Stimulated activated CD4-positive, alpha-beta T cell treated with anti-CD3 and anti-CD28 coated beads, Interleukin-2, amount 100 ng/mL, for 48 hours (primary cell): ENCODE results near the gene KLHL18.
"Not testable (repeated sequence)": the region's sequence is repeated elsewhere in the genome, so short reads cannot be mapped to it uniquely, and the experiment has no call there.

Experiments
- DNase-seq, 2 donors: peaks; one replicate each; pipeline ENCODE4 v3.0.0-alpha.2; 2020

KLHL18 gene

DNA sequence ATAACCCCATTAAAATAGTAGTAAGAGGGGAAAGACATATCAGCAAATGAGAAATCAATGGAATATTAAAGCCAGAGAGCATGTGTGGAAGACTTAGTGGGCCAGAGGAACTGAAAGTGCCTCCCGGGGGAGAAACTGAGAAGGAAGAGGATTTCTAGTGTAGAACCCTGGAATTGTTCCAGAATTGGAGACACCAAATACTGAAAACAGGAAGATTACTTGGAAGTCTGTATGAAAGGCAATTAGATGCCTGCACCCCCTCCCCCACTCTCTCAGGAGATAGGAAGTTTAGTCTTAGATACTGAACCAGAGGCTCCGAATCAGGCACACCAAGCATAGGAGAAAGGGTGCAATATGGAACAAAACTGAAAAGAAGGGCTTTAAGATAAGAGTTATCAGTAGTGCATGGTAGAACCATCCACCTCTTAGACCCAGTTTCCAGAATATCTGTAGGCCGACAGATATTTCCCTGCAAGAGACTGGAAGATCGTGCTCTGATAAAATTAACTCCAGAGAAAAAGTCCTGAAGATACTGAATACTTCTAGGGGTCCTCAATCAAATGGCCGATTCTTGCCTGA is 32.4 kb downstream of the KLHL18 start:
- DNase-seq: no peak

DNA sequence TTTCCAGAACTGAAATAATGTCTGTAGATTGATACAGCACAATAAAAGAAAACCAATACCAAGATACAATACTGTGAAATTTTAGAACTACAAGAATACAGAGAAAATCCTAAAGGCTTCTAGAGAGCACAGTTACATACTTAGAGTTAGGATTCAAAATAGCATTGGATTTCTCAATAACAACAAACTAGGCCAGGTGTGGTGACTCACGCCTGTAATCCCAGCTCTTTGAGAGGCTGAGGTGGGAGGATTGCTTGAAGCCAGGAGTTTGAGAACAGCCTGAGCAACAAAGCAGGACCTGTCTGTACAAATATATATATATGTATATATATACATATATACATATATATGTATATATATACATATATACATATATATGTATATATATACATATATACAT is 33.4 kb downstream of the KLHL18 start:
- not testable (repeated sequence) for DNase-seq

DNA sequence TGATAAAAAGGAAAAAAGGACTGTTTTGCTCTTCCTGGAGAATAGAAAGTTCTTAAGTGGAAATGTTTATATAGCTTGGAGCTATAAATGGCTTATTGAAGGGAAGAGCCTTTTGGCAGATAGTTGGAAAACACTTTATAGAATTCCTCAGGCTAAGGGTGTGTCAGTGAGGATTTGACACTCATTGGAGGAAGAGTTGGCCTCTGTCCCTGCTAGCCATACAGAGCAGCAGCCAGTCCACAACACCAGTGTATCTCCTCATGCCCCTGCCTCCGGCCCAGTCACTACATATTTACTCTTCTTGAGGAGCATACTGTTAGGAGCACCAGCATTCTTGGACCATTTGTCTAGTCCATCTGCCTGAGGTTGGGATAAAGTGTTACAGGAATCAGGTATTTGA is 36.2 kb downstream of the KLHL18 start:
- DNase-seq: no peak

DNA sequence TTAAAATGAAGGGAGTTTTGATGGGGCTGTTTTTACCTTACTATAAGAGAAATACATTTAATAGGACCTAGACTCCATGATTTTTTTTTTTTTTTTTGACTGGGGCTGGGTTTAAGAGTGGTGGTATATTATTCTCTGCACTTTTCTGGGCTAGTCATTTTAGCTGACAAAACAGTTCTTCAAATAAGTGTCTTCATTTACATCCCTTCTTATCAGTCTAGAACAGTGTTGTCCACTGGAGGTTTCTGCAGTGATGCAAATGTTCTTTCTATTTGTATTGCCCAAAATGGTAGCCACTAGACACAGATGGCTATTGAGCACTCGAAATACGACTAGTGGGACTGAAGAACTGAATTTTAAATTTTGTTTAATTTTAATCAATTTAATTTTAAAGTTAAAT is 37.2 kb downstream of the KLHL18 start:
- DNase-seq: no peak

DNA sequence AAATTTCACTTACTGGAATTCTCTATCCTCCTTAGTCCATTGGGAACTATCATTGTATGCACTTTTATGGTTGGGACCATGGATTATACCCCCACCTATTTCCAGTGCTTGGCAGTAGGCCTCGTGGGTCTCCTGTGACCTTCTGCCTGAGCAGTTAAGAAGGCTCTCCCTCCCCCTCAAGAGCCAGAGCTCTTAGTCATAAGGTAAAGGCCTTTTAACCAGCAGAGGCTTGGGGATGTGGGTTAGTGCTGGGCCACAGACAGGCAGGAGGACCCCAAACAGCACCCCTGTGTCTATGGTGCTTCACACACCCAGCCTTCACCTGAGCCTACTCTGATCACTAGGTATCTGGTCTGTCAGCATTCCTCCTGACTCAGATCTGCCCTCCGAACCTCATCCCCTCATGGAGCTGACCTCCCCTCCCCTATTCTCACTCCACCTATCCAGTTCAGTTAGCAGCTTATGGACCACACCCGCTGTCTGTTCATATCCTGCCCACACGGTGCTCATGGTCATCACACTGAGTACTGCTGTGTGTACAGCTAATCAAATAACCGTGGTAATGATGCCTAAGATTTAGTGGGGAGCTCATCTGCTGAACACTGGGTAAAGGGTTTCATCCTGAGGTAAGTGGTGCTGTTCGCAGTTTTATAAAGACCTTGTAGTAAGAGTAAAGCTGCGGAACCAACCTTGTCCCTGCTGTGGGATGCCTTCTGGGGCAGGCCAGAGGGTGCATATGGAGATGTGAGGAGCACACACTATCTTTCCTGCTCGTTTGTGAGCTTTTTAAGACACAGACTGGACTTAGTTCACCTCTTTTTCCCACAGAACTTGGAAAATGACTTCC is 40.9 kb downstream of the KLHL18 start:
- no peak for DNase-seq

DNA sequence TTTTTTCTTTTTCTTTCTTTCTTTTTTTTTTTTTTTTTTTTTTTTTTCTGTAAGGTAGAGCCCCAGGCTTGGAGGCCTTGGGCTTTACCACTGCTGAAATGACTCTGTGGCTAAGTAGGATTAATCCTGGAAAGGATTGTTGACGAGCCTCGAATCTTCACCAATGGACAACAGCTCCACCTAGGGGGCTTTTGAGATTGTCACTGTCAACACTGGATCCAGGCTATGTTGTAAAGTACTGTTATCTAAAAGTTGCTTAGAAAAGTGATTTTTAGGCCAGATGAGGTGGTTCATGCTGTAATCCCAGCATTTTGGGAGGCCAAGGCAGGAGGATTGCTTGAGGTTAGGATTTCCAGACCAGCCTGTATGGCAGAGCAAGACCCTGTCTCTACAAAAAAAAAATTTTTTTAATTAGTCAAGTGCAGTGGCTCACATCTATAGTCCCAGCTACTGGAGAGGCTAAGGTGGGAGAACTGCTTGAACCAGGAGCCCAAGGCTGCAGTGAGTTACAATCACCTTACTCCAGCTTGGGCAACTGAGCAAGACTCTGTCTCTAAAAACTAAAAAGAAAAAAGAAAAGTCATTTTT is 41.6 kb downstream of the KLHL18 start:
- peak; percentile 37 to 43 for DNase-seq

DNA sequence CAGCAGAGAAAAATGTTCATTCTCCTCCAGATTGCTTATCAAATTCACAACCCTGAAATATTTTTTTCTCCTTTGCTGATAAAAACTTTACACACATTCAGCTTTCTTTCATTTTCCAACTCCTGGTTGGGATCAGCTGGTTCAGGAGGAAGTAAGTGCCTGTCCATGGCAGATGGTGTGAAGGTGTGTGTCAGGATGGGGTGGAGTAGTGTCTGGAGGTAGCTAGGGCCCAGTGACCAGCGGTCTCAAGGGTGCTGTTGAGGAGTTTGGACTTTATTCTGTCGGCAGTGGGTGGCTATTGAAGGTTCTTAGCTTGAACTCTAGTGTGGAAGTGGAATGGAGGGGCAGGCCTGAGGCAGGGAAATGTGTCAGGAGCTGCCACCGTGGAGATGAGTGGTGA is 51.2 kb downstream of the KLHL18 start:
- no peak for DNase-seq

DNA sequence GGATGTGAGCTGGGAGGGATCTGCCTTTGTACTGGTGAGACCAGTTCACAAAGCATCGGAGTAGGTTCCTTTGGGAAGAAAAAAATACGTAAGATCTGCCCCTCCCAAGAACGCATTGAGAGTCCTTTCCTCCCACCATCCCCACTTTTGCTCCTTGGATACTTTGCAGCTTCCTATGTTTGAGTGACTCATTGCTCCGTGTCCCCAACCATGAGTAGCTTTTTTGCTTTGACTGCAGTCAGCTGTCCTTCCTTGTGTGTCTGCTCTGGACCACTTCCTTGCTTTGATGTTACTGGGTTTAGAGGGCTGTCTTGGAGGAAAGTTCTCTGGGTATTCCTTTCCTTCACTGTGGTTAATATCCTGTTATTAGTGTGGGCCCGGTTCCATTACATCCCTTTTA is 54.9 kb downstream of the KLHL18 start:
- DNase-seq: no peak

DNA sequence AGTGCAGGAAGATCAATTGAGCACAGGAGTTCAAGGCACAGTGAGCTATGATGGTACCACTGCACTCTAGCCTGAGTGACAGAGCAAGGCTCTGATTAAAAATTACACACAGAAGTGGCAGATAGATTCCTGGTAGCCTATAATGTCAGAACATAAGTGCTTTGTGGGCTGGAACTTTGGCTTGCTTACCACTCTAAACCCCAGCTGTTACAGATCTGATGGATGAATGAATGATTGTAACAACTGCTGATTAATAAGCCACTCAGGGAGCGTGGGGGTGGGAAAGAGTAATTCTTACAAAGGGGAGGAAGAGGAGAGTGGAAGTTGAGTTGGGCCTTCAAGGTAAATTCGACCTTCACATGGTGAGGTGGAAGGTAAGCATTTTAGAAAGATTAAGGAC is 57.2 kb downstream of the KLHL18 start:
- DNase-seq: no peak

DNA sequence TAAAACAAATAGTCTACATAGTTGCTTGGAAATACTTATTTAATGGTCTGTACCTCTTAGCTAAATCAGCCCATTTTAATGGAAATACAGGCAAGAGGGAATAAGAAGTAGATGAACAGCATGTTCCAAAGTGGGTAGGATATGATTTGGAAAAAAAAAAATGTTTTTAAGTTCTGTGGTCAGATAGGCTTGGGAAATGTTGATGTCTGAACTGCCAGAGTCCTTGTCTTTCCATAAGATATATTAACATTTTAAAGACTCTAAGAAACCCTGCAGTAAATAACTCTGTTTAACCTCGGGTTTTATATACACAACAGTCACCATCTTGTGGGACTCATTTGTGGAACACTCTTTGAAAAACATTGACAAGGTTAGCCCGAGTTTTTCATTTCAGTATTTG is 58.1 kb downstream of the KLHL18 start:
- no peak for DNase-seq

DNA sequence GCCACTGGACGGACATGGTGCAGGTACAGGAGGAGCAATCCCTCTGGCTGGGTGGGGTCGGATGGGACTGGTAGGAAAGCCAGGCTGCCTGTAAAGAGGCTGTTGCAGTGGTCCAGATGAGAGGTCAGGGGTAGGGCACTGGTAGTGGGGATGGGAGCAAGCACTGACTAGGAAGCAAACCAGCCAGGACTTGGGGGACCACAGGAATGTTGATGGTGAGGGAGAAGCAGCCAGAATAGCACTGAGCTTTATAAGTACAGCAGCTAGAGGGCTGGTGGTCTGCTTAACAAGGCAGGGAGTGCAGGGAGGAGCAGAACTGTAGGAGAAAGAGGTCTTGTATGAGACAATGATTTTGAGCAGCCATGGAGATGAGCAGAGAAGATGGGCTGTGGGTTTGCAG is 59.4 kb downstream of the KLHL18 start:
- DNase-seq: no peak

DNA sequence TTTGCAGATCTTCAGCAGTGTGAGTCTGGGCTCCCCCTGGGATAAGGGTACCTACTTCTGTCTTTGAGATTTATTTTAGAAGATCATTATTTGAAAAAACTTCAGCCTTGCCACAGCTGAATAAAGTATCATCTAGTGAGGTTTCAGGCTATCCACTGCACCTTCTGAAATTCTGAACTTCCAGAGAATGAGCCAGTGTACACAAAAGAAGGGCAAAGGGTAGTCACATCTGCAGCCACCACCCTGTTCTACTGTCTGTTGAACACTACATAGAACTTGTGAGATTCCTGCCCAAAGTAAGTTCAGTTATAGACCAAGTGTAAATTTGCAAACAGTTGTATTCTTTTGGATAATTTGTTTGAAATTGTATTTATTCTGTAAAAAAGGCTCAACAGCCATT is 60.1 kb downstream of the KLHL18 start:
- DNase-seq: no peak

DNA sequence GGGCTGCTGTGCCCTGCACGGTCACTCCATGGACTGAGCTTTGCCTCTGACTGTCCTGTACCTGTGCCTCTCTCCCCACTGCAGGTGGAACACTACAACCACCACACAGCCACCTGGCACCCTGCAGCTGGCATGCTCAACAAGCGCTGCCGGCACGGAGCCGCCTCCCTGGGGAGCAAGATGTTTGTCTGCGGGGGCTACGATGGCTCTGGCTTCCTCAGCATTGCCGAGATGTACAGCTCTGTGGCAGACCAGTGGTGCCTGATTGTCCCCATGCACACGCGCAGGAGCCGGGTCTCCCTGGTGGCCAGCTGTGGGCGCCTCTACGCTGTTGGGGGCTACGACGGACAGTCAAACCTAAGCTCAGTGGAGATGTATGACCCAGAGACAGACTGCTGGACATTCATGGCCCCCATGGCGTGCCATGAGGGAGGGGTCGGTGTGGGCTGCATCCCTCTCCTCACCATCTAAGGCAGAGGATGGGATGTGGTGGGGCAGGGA is 60.8 kb downstream of the KLHL18 start:
- DNase-seq: no peak

DNA sequence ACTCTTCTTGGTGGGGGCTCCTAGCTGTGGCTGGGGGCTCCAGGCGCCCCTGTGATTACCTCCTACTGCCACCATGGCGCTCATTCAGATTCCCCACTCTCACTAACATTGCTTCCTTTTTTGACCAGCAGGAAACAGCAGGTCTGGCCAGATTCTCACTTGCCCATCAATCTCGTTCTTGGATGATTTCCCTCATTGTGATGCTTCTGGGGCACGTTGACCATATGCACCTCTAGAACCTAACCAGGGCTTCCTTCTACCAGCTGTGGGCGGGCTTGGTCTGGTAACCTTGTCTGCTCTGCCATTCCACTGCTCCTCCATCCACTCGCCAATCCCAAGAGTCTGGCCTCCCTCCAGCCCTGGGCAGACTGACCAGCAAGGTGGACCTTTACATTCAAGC is 62.2 kb downstream of the KLHL18 start:
- DNase-seq: no peak

DNA sequence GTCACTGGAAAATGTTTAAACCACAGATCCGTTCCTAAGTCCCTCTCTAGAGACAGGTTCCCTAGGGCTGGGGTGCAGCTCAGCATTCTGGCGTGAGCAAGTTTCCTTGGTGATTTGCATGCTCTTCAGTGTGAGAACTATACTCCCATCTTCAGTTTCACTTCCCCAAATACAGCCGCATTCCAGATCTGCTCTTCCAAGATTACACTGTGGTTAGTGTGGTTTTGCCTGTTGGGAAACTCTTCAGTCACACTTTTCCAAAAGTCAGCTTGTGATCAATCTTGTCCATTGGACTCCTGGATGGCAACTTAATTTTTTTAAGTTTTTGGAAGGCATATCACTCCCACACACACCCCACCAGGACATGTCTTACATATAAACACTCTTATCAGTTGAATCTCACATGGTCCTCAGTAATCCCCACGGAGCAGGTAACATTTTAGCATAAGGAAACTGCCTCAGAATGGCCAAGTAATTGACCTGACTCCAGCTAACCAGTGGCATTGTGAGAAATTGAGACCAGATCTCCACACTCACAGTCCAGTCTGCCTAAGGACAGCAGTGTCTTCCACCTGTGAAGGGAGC is 64.6 kb downstream of the KLHL18 start:
- no peak for DNase-seq

DNA sequence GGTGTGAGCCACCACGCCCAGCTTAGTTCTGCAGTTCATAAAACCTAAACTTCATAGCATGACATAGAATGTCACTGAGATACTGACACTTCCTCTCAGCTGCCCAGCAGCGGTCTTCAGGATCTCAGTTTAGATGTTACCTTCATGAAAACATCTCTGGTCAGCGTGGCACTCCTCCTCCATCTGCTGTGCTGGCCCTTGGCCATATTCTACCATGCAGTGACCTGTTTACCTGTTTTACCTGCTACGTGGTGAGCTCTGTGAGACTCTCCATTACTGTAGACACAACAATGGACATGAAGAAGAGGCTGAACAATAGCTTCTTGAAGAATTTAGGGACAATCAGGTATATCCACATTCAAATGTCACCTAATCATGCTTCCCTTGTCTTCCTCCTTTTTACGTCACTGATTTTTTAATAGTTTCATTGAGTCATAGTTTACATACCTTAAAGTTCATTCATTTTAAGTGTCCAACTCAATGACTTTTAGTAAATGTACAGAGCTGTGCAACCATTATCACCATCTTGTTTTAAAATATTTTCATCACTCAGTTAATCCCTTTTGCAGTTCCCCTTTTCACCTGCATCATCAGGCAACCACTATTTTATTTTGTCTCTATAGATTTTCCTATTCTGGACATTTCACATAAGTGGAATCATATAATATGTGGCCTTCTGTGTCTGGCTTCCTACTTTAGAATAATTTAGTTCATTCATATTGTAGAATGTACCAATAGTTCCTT is 65.8 kb downstream of the KLHL18 start:
- DNase-seq: no peak

DNA sequence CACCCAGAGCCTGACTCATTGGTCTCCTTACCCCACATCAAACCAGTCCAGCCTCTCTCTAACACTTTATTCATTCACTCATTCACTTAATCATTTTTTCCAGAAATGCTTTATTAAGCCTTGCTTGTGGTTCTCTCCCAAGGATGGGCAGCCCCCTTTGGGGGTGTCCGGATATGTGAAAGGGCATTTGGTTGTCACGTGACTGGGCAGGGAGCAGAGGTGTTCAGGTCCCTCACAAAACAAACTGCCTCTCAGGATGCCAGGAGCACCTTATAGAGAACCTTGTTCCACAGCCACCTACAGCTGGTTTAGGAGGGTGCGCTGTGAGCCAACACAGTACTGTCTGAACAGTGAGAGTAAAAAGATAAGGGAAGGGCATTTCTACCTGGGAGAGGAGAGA is 72.3 kb downstream of the KLHL18 start:
- DNase-seq: no peak

DNA sequence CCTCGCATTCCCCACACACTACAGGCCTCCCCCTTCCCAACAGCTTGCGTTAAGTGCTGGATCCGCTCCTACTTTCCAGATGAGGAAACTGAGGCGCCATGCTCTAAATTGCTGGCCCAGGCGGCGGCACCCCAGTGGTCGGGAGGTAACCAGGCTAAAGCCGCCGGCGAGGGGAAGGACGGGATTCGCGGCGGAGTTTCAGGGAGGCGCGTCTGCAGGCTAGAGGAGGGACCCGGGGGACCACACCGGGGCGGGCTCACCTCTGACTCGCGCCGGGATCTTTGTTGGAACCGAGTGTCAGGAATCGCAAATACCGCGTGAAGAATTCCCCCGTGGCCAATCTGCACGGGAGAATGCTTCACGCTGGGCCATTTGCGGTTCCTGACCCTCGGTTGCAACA is 73.5 kb downstream of the KLHL18 start:
- DNase-seq: no peak

DNA sequence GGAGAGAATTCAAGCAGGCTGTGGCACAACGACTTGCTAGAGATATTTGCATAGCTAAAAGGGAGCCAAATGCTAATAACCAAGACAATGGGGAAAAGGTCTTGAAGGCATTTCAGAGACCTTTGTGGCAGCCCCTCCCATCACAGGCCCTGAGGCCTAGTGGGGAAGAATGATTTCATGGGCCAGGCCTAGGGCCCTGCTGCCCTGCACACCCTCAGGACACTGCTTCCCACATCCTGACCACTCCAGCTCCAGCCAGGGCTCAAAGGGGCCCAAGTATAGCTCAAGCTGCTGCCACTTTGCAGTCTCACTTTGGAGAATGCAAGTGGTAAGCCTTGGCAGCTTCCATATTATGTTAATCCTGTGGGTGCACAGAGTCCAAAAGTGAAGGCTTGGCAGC is 76.6 kb downstream of the KLHL18 start:
- no peak for DNase-seq

DNA sequence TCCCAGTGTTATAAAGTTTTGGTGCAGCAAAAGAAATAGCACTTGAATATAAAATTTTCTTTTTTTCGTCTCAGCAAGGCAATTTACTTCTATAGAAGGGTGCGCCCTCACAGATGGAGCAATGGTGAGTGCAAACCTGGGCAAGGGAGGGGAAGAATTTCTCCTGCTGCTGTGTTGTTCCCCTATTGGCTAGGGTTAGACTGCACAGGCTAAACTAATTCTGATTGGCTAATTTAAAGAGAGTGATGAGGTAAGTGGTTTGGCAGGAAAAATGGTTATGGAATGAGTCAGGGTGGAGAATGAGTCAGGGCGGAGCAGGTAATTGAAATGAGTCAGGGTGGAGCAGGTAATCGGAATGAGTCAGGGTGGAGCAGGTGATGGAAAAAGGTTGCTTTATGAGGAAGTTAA is 77.4 kb downstream of the KLHL18 start:
- peak in 1 of 2 donors; percentile 17 for DNase-seq

DNA sequence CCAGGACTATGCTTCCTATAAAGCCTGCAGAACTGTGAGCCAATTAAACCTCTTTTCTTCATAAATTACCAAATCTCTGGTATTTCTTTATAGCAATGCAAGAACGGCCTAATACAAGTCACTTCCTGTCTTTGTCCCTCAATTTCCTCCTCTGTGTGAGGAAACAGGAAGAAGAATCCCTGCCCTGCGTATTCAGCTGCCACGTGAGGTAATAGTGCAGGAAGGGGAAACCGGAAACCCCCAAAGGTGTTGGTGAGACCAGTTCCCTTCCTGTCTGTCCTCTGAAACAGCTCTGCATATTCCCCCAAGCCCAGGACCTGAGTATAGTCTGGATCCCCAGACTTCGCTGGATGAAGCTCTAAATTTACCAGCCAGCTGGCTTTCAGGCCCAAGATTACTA is 80.0 kb downstream of the KLHL18 start:
- DNase-seq: no peak

DNA sequence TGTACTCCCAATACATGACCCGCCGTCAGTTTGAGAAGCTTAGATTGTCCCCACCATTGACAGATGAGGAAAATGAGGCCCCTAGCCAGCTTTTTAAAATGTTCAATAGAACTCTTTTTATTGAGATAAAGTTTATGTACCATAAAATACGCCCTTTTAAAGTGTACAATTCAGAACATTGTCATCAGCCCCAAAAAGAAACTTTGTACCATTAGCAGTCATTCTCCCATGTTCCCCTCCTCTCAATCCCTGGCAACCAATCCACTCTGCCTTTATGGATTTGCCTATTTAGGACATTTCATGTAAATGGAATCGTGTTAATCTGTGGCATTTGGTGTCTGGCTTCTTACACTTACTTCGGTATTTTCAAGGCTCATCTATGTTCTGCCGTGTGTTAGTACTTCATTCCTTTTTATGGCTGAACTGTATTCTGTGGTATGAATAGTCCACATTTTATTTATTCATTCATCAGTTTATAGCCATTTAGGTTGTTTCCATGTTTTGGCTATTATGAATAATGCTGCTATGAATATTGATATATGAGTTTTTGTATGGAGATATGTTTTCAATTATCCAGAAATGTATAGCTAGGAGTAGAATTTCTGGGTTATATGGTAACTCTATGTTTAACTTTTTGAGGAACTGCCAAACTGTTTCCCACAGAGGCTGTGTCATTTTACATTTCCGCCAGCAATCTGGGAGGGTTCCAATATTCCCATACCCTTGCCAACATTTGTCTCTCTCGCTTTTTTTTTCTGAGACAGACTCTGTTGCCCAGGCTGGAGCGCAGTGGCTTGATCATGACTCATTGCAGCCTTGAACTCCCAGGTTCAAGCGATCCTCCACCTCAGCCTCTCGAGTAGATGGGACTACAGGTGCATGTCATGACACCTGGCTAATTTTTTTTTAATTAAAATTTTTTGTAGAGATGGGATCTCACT is 82.7 kb downstream of the KLHL18 start:
- no peak for DNase-seq
